A204.1 (cell line): Measurements from ENCODE around the gene SLC25A34.

Experiments
- FAIRE-seq: peaks from 2 replicates; lab custom pipeline; 2012; peaks lifted over from hg19 to GRCh38; lab: Jason Lieb, UNC

The SLC25A34 gene

DNA sequence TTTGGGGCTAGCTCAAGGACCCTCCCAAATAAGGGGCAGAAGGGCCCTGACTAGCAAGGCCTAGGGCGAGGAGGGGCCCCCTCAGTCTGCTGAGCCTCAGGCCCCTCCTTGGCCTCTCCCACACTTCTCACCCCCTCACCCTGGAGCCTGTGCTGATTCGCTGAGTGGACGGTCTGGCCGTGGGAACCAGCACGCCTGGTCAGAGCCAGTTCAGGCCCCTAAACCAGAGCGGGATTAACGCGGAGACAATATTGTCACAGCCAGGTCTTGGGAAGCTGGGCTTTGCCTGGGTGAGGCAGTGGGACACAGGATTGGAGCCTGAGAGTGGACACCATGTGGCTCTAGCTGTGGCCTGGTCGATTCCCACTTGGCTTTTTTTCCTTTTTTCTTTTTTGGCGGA is 17.7 kb downstream of the SLC25A34 start:
- no peak for FAIRE-seq

- no peak for FAIRE-seq
Observed at GRCh38 chr1:15755021-15755645, 19.1 kb downstream of the SLC25A34 start.

DNA sequence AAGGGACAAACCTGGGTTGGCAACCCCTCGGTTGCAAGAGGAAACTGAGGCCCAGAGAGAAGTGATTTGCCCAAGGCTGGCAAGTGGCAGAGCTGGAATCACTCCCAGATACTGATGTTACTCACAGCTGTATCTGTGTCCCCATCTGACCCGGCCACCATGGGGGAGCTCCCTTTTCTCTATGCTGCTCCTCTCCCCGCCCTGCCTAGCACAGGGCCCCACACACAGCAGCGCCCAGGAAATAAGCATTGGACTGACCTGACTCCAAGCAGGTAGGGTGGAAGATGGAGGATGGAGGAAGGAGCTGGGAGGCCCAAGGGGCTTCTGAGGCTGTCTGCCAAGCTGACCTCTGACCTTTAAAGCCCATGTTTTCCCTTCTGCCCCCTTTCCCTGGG is 19.6 kb downstream of the SLC25A34 start:
- FAIRE-seq, result no peak

GRCh38 chr1:15756143-15757015 is 20.3 kb downstream of the SLC25A34 start:
- FAIRE-seq, result no peak

GRCh38 chr1:15757016-15757543 is 21.0 kb downstream of the SLC25A34 start:
- FAIRE-seq, result no peak

DNA sequence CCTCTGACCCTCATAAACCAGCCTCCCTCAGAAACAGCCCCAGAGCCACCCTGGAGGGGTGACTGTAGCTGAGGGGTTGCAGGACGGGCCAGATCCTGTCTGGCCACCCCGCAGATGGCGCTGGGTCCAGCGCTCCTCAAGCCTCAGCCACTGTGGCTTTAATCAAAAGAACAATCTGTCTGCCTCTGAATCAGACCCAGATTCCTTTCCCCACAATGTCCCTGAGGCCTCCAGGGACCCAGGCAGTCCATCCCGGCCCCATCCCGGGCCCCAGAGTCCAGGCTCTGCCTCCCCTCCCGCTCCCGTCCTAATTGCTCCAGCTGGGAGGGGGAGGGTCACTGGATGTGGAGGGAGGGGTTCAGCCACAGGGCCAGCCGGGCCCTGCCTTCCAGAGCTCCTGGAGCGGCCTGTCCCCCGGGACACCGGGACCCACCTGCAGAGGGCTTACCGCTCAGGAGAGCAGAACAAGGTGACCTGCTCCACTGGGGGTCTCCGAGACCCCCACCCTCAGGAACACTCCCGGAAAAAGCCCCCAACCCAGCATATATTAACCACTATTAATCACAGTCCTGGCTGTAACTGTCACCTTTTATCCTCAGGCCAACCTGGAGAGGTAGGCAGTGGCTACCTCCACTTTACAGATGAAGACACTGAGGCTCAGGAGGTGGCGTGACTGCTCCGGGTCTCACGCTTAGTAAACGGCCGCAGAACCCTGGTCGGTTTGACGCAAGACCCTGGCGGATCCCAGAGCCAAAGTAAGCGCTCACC is 21.7 kb downstream of the SLC25A34 start:
- no peak for FAIRE-seq

- no peak for FAIRE-seq
Observed at GRCh38 chr1:15758343-15758931, 22.4 kb downstream of the SLC25A34 start, which contains the start of gene FBLIM1. TSS of gene FBLIM1 (plus strand) at chr1:15758795. CDS start at chr1:15764984, 6,189 bp downstream.

DNA sequence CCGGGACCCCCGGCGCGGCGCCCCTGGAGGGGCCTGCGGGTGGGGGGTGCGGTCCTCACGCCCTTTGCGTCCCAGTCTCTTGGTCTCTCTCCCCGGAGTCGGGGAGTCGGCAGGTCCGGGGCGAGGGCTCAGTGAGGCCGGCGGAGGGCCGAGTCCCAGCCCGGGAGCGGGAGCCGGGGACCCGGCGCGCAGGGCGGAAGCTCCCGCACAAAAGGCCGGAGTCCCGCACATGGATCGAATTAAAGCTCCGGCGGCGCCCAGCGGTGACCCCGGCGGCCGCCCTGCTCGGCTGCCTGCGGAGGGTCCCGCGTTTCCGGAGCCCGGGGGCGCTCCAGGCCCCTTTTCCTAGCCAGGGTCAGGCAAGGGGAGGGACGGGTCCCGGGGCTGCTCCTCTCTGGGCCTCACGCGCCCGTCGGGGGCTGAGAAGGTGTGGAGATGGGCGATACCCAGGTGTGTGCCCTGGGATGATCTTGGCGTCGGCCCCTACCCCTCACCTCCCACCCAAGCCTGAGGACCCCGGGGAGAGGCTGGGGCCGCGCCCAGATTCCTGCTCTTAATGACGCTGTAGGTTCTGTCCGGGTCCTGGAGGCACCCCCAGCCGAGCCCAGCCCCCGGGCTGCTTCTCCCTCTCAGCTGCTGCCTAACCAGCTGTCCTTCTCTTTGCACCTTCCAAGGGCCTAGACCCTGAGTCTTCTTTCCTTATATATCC is 23.0 kb downstream of the SLC25A34 start:
- FAIRE-seq, result no peak

DNA sequence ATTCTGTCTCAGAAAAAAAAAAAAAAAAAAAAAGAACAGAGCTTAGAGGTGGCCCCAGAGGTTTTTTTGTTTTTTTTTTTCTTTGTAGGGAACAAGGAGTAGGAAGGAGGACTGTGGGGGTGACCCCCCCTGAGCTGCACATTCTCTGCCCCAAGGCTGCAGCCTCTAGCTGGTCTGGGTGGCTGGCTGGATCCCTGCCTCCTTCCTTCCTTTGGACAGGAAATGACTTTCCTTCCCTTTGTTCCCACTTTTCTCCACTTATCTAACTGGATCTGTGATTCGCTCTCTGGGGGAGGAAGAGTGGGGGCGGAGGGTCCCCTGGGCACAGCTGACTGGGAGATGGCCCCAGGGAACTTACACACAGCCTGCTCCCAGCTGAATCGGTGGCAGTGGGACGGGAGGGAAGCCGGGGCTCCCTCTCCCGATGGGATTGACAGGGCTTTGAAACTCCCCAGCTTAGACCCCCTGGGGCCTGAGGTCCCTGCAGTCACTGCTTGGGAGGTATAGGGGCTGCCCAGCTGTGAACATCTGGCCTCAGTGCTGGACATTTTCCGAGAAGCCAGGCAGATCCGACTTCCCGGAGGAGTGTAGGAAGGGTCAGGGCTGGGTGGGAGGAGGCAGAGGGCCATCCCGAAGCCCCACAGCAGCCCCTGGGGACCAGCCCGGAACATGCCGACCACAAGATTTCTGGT is 24.6 kb downstream of the SLC25A34 start:
- no peak for FAIRE-seq

DNA sequence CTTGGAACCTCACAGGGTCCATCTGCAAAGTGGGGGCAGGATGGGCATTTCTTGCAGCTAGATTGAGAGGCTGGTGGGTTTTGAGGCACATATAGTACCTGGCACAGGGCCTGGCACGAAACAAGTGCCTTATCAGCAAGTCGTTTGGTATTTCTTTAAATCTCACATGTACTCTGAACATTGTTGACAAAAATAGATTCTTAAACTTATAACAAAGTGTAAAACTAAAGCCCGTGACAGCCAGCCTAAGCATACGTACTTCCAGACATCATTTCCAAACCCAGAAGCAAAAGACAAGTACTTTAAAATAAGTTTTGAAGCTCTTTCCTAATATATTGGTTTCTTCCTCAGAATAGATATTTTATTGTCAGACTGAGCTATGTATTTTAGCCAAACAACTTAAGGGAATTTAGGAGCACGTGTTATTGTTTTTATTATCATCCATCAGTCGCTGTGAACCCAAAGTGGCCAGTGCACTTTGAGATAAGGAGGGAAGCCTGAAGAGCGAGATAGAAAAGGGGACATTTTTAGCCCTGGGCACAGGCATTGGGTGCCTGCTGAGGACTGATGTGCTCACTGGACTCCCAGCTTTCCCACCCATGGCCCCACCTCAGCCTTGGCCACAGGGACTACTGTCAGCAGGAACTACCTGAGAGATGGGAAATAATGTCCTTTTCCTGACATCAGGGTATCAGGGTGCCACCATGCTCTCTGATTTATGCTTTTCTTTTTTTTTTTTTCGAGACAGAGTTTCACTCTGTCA is 25.5 kb downstream of the SLC25A34 start:
- no peak for FAIRE-seq

DNA sequence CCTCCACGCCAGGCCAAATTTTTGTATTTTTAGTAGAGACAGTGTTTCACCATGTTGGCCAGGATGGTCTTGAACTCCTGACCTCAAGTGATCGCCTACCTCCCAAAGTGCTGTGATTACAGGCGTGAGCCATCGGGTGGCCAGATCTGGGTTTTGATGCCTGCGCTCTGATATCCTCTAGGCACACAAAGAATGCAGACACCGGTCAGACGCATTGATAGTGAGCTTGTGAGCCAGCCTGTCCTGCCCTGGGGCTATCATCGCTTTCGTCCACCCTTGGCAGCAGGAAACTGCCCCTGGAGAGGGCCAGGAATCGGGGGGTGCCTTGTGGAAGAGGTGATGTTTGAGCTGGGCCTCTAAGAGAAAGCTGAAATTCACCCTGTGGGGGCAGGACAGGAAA is 26.5 kb downstream of the SLC25A34 start:
- FAIRE-seq, result no peak

DNA sequence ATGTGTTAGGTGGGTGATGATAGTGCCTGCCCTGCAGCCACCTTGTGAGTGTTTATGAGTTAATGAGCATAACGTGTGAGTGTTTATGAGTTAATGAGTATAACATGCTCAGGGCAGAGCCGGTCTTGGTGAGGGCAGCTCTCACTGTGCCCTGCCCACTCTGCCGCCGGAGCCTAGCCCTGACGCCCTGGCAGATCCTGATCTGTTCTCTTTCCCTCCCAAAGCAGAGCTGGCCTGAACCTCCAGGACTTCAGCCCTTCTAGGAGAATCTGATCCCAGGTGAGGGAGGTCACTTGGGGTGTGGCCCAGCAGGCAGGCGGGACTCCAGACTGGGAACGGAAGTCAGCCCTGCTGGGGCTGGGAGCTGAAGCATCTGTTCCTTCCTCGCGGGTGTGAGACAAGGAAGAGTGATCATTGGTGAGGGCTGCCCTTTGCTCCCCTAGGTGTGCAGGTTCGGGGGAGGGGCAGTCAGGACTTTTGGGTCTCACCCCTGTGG is 28.3 kb downstream of the SLC25A34 start:
- no peak for FAIRE-seq

DNA sequence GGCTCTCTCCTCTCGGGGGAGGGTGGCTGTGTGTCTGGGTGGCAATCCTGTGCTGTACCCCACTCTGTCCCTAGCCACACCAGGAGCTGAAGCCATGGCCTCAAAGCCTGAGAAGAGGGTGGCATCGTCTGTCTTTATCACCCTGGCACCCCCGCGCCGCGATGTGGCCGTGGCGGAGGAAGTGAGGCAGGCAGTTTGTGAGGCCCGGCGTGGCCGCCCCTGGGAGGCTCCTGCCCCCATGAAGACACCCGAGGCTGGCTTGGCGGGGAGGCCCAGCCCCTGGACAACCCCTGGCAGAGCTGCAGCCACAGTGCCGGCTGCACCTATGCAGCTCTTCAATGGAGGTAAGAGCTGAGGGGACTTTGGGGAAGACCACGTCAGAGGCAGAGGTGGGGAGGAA is 28.8 kb downstream of the SLC25A34 start:
- no peak for FAIRE-seq

GRCh38 chr1:15765495-15766194 is 29.6 kb downstream of the SLC25A34 start:
- no peak for FAIRE-seq

- FAIRE-seq, result no peak
Observed at GRCh38 chr1:15767941-15768340, 31.9 kb downstream of the SLC25A34 start.

- FAIRE-seq, result no peak
Observed at GRCh38 chr1:15768388-15768787, 32.3 kb downstream of the SLC25A34 start.

DNA sequence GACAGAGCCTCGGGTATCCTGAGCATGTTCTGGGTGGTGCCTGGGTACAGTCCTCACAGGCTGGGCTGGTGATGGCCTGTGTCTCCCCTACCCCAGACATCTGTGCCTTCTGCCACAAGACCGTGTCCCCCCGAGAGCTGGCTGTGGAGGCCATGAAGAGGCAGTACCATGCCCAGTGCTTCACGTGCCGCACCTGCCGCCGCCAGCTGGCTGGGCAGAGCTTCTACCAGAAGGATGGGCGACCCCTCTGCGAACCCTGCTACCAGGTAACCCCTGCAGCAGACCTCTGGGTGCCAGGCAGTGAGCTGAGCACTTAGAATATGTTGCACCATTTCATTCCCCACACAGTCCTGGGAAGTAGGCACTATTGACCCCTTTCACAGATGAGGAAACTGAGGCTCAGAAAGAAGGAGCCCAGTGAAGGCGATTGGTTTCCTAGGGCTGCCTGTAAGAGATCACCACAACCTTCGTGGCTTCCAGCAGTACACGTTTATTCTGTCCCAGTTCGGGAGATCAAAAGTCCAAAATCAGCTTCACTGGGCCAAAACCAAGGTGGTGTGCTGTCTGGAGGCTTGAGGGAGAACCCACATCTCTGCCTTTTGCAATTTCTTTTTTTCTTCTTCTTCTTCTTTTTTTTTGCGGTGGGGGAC is 34.4 kb downstream of the SLC25A34 start:
- no peak for FAIRE-seq

DNA sequence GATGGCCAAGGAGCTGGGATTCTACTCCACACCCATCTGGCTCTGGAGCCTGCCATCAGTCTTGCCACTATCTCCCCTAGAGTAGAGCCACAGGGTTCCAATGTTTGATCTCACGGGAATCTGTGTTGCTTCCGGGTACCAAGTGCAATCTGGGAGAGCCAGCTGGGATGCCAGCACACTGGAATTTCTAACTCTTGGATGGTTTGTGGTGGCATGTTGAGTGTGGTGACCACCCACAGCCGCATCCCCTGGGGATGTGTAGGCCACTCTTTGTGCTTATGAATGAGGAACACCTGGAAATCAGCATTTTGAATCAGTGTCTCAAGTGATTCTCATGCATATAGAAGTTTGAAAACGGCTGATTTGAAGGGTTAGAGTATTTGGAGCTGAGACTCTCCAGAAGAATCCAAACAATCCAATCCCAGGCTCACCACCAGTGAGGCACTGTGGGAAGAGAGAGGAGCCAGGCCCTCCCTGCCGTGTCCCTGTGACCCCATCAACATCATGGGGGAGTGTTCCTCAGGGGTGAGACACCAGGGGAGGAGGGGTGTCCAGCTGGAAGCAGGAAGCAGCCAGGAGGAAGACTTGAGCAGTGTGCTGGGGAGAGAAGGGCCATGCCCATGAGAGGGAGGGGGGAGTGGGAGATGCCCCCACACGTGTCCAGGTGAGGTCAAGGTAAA is 35.9 kb downstream of the SLC25A34 start:
- FAIRE-seq, result no peak
